Esophagus muscularis mucosa (tissue), 4 donors: ENCODE data around the gene AP1S2. TPM values are rescaled to one million over a fixed set of nuclear protein-coding genes. Genes with fewer than 3 reads are reported as not detected.

Experiments
- DNase-seq: peaks from one replicate; pipeline ENCODE4 v3.0.0-alpha.2; 2017; ENCODE audit errors: extremely low spot score
- H3K27ac ChIP-seq, 4 donors: fragments of 200-600 bp; sonication (generic); replicated peaks in 1 of 4; 1 replicate in 3 of 4; 2 replicates in 1 of 4; pipeline ENCODE4 v1.5.1; 2016 to 2019; ENCODE audit warnings: mild to moderate bottlenecking in 1 of 4
- H3K27me3 ChIP-seq, 4 donors: fragments of 200-600 bp; sonication (generic); one replicate each; pipeline versions ENCODE4 v1.5.1 to v1.6.0; 2016 to 2019
- H3K36me3 ChIP-seq, 4 donors: fragments of 200-600 bp; sonication (generic); one replicate each; pipeline ENCODE4 v1.5.1; 2016 to 2019
- H3K4me1 ChIP-seq, 4 donors: fragments of 200-600 bp; sonication (generic); one replicate each; pipeline ENCODE4 v1.5.1; 2016 to 2019
- H3K4me3 ChIP-seq, 4 donors: fragments of 200-600 bp; sonication (generic); 1 replicate in 2 of 4; 2 replicates in 2 of 4; pipeline ENCODE4 v1.5.1; 2016 to 2019; ENCODE audit warnings: mild to moderate bottlenecking in 4 of 4, moderate library complexity in 1 of 4
- H3K9me3 ChIP-seq, 4 donors: fragments of 200-600 bp; sonication (generic); 1 replicate in 3 of 4; 2 replicates in 1 of 4; pipeline ENCODE4 v1.5.1; 2016 to 2019
- CTCF ChIP-seq, 3 experiments: fragments of 200-600 bp in 2 of 3; fragments of 450-650 bp in 1 of 3; sonication (generic) in 2 of 3; IDR thresholded peaks; one replicate each; pipeline ENCODE4 v1.5.1; 2017 to 2019; ENCODE audit warnings: antibody characterized with exemption in 3 of 3, mild to moderate bottlenecking in 2 of 3, moderate library complexity in 1 of 3
- EP300 ChIP-seq: sonication (generic); formaldehyde crosslinking; IDR thresholded peaks from one replicate; pipeline ENCODE4 v1.6.1; 2017; ENCODE audit warnings: antibody characterized with exemption
- POLR2A ChIP-seq: fragments of 450-650 bp; IDR thresholded peaks from one replicate; pipeline ENCODE4 v1.6.1; 2017; ENCODE audit warnings: antibody characterized with exemption, moderate library complexity, mild to moderate bottlenecking, low read depth
- POLR2AphosphoS5 ChIP-seq, 2 donors: sonication (generic); formaldehyde crosslinking; IDR thresholded peaks; one replicate each; pipeline ENCODE4 v1.6.1; 2017; ENCODE audit warnings: antibody characterized with exemption in 2 of 2
- WGBS: methylation state at CpG from one replicate; pipeline ENCODE4 v1.1.5; 2018; 5-methylcytosine and 5-hydroxymethylcytosine counted together
- intact Hi-C: fragments of 100-400 bp; cut with DNase I; formaldehyde crosslinking; loops from one replicate; pipeline ENCODE4 v1.15.1; 2023
- total RNA-seq, 4 donors: library from RNA; depleted of rRNA; stranded (reverse); fragments of >200 nt; gene quantifications; one replicate each; pipeline versions ENCODE4 v1.1.0 to v1.2.1, GENCODE V29; 2016

Gene AP1S2
- total RNA-seq, 4 donors from 2014 or later: 136 to 142 (median 140) TPM

DNA sequence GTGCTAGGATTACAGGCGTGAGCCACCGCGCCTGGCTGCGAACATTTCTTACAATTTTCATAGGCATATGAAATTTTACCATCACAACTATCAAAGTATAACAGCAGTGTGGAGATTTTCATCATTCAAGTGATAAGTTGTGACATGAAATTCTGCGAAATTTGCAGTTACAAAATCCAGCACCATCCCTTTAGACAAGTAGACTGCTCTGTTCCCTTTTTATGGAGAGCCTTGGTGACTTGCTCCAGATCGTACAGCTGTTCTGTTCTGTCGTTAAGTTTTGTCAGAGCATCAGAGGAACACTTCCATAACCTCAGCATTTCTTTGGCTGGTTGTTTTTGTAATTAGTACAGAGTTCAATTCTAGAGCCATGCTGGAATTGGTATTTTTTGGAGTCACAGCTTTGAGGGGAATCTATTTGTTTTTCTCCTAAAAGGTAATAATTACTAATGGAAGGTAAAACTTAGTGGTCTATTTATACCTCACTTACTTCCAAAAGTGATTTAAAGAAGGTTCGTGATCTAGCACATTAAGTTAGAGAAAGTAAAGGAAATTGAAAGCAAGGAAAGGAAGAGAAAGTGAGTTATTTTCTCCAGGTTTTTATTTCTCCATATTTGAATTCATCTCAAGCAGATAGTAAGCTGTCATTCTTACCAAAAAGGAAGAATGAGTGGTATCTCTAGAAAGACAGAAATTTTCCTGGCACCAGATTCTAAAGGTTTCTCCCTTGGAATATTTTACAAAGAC lies 42.2 kb downstream of the AP1S2 start:
- H3K4me3 ChIP-seq: no peak overlapping the region
- H3K36me3 ChIP-seq: peaks cover 0 to 86% (median 65%) of the 10 kb centered on the region in 4 donors
- TF ChIP-seq CTCF (IDR thresholded peaks at IDR 0.05) (no peak), POLR2AphosphoS5 (IDR thresholded peaks at IDR 0.05) (no peak), POLR2A (no peak), EP300 (no peak)
- DNase-seq: no peak
- H3K27me3 ChIP-seq: no peaks in the 10 kb centered on the region
- intact Hi-C loops: no loop called here
- WGBS: 93% methylated on average over 8 of the region's 8 CpGs
- no peaks in the 10 kb centered on the region for H3K4me1 ChIP-seq
- no peak overlapping the region for H3K27ac ChIP-seq
- no peaks in the 10 kb centered on the region for H3K9me3 ChIP-seq

- H3K4me1 ChIP-seq: no peaks in the 10 kb centered on the region
- H3K9me3 ChIP-seq: no peaks in the 10 kb centered on the region
- H3K27me3 ChIP-seq: no peaks in the 10 kb centered on the region
- no peak for TF ChIP-seq CTCF (IDR thresholded peaks at IDR 0.05)
- no peak for TF ChIP-seq POLR2AphosphoS5 (IDR thresholded peaks at IDR 0.05)
- no peak for TF ChIP-seq EP300
- no peak for TF ChIP-seq POLR2A
- no peak overlapping the region for H3K4me3 ChIP-seq
- WGBS: over 99% methylated on average over 4 of the region's 4 CpGs
- no peak for DNase-seq
- intact Hi-C loops: no loop called here
- H3K27ac ChIP-seq: no peak overlapping the region
- peaks cover 0 to 83% (median 73%) of the 10 kb centered on the region in 4 donors for H3K36me3 ChIP-seq
Observed at GRCh38 chrX:15808254-15808653, 46.4 kb downstream of the AP1S2 start.

GRCh38 chrX:15804563-15804962 lies 50.0 kb downstream of the AP1S2 start:
- no peak for TF ChIP-seq CTCF (IDR thresholded peaks at IDR 0.05)
- no peak for TF ChIP-seq EP300
- TF ChIP-seq POLR2A: no peak
- TF ChIP-seq POLR2AphosphoS5 (IDR thresholded peaks at IDR 0.05): no peak
- H3K27me3 ChIP-seq: no peaks in the 10 kb centered on the region
- H3K9me3 ChIP-seq: no peaks in the 10 kb centered on the region
- no peak overlapping the region for H3K4me3 ChIP-seq
- DNase-seq: no peak
- no peaks in the 10 kb centered on the region for H3K4me1 ChIP-seq
- intact Hi-C loops: no loop called here
- H3K36me3 ChIP-seq: peaks cover 0 to 75% (median 67%) of the 10 kb centered on the region in 4 donors
- no peak overlapping the region for H3K27ac ChIP-seq

- no peak for DNase-seq
- intact Hi-C loops: no loop called here
- Histone ChIP-seq H3K36me3 (peaks cover 0 to 46% (median 22%) of the 10 kb centered on the region in 4 donors), H3K4me1 (peaks cover 0 to 7% (median 3%) of the 10 kb centered on the region in 4 donors), H3K9me3 (no peaks in the 10 kb centered on the region), H3K27me3 (no peaks in the 10 kb centered on the region), H3K4me3 (no peak overlapping the region), H3K27ac (no peak overlapping the region)
- WGBS: 94% methylated on average over 4 of the region's 4 CpGs
- TF ChIP-seq CTCF (IDR thresholded peaks at IDR 0.05) (no peak), POLR2AphosphoS5 (IDR thresholded peaks at IDR 0.05) (no peak)
Observed at GRCh38 chrX:15797707-15798106, 56.9 kb downstream of the AP1S2 start.
